ENCODE measurements around the gene MYO16. TPM values are rescaled to one million over a fixed set of nuclear protein-coding genes. Genes with fewer than 3 reads are reported as not detected.

Gene MYO16
- polyA plus RNA-seq, 1 donor from 2014 or later, result 2.5 TPM

DNA sequence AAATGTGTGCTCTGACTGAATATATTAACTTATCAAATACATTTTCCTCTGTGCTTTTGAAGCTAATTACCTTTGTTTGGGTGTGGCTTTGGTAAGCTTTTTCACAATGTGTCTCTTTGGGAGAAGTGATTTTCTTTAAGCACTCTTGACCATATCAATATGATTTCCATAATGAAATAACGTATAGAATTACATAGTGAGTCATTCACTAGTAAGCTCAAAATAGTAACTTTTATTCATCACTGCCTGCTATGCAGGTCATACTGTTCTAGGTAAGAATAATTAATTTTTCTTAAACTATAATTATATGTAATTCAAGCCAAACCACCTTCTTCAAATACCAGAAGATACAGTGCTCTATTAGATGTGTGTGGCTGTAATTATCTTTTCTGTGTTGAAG lies 480.7 kb downstream of the MYO16 start:
- no peak overlapping the region for H3K27ac ChIP-seq (ENCODE audit: low read length)

GRCh38 chr13:109111141-109111540 lies 481.7 kb downstream of the MYO16 start:
- Histone ChIP-seq H3F3A (ENCODE audit: insufficient read depth, low read length, poor library complexity, severe bottlenecking) (no peaks in the 10 kb centered on the region), H3K36me3 (ENCODE audit: insufficient read depth, low read length) (no peaks in the 10 kb centered on the region), H2AFZ (ENCODE audit: low read depth, low read length) (no peak overlapping the region), H3K27me3 (ENCODE audit: insufficient read depth, low read depth, low read length) (no peaks in the 10 kb centered on the region), H3K9me3 (ENCODE audit: low read length) (no peaks in the 10 kb centered on the region), H3K9me2 (ENCODE audit: insufficient read depth, low read length) (no peaks in the 10 kb centered on the region), H4K20me1 (ENCODE audit: insufficient read depth) (no peaks in the 10 kb centered on the region), H3K4me2 (ENCODE audit: low read length) (no peak overlapping the region), H3K79me2 (replicated peaks; ENCODE audit: insufficient read depth, low read length) (no peaks in the 10 kb centered on the region), H3K9ac (ENCODE audit: low read length) (no peak overlapping the region), H3K27ac (ENCODE audit: low read length) (no peak overlapping the region), H3K4me3 (ENCODE audit: low read length) (no peak overlapping the region)
- no peak for TF ChIP-seq MXI1 (conservative IDR thresholded peaks at IDR 0.05; ENCODE audit: poor library complexity, severe bottlenecking)
- no peak for TF ChIP-seq EP300 (conservative IDR thresholded peaks at IDR 0.05; ENCODE audit: poor library complexity, severe bottlenecking)
- no peak for TF ChIP-seq REST (IDR thresholded peaks at IDR 0.05; ENCODE audit: borderline replicate concordance)
- no peak for TF ChIP-seq SMC3 (conservative IDR thresholded peaks at IDR 0.05; ENCODE audit: poor library complexity)
- TF ChIP-seq, protein P1, sequence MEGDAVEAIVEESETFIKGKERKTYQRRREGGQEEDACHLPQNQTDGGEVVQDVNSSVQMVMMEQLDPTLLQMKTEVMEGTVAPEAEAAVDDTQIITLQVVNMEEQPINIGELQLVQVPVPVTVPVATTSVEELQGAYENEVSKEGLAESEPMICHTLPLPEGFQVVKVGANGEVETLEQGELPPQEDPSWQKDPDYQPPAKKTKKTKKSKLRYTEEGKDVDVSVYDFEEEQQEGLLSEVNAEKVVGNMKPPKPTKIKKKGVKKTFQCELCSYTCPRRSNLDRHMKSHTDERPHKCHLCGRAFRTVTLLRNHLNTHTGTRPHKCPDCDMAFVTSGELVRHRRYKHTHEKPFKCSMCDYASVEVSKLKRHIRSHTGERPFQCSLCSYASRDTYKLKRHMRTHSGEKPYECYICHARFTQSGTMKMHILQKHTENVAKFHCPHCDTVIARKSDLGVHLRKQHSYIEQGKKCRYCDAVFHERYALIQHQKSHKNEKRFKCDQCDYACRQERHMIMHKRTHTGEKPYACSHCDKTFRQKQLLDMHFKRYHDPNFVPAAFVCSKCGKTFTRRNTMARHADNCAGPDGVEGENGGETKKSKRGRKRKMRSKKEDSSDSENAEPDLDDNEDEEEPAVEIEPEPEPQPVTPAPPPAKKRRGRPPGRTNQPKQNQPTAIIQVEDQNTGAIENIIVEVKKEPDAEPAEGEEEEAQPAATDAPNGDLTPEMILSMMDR (IDR thresholded peaks at IDR 0.05; ENCODE audit: poor library complexity, severe bottlenecking), result no peak
- TF ChIP-seq TAF1 (IDR thresholded peaks at IDR 0.05; ENCODE audit: low read depth), result no peak
- no peak for TF ChIP-seq RAD21 (conservative IDR thresholded peaks at IDR 0.05)
- no peak for TF ChIP-seq POLR2AphosphoS5 (IDR thresholded peaks at IDR 0.05)

More for the DNA sequence above, 480.7 kb downstream of the MYO16 start:
- H3K9ac ChIP-seq (ENCODE audit: low read length), result no peak overlapping the region
- H3K4me2 ChIP-seq (ENCODE audit: low read length), result no peak overlapping the region
- no peak overlapping the region for H3K4me3 ChIP-seq (ENCODE audit: low read length)
- H2AFZ ChIP-seq (ENCODE audit: low read depth, low read length), result no peak overlapping the region
- no peaks in the 10 kb centered on the region for H3K27me3 ChIP-seq (ENCODE audit: insufficient read depth, low read depth, low read length)
- no peaks in the 10 kb centered on the region for H3K79me2 ChIP-seq (replicated peaks; ENCODE audit: insufficient read depth, low read length)
- TF ChIP-seq REST (IDR thresholded peaks at IDR 0.05; ENCODE audit: borderline replicate concordance) (no peak), EZH2 (IDR thresholded peaks at IDR 0.05; ENCODE audit: borderline replicate concordance, insufficient read depth, low read length, poor library complexity, severe bottlenecking) (no peak), MXI1 (conservative IDR thresholded peaks at IDR 0.05; ENCODE audit: poor library complexity, severe bottlenecking) (no peak), POLR2AphosphoS5 (IDR thresholded peaks at IDR 0.05) (no peak), EP300 (conservative IDR thresholded peaks at IDR 0.05; ENCODE audit: poor library complexity, severe bottlenecking) (no peak), SMC3 (conservative IDR thresholded peaks at IDR 0.05; ENCODE audit: poor library complexity) (no peak), TAF1 (IDR thresholded peaks at IDR 0.05; ENCODE audit: low read depth) (no peak), RAD21 (conservative IDR thresholded peaks at IDR 0.05) (no peak)
- TF ChIP-seq, protein P1 (IDR thresholded peaks at IDR 0.05; ENCODE audit: poor library complexity, severe bottlenecking), result no peak
- H3K36me3 ChIP-seq (ENCODE audit: insufficient read depth, low read length), result no peaks in the 10 kb centered on the region
- H3K9me3 ChIP-seq (ENCODE audit: low read length), result no peaks in the 10 kb centered on the region
- H3F3A ChIP-seq (ENCODE audit: insufficient read depth, low read length, poor library complexity, severe bottlenecking), result no peaks in the 10 kb centered on the region
- H3K9me2 ChIP-seq (ENCODE audit: insufficient read depth, low read length), result no peaks in the 10 kb centered on the region
- H4K20me1 ChIP-seq (ENCODE audit: insufficient read depth), result no peaks in the 10 kb centered on the region

Data from neural cell (in vitro differentiated cells).